Lung (tissue), 12 donors: Measurements from ENCODE around the gene DNAJB5. TPM values are rescaled to one million over a fixed set of nuclear protein-coding genes. Genes with fewer than 3 reads are reported as not detected.

Experiments
- ATAC-seq: fragments of 200-7000 bp; cut with Tn5 transposase; one replicate; pipeline ENCODE4 v1.9.1; 2020; ENCODE audit warnings: moderate number of reproducible peaks; ENCODE audit not compliant: insufficient read depth, low FRiP score
- DNase-seq, 3 donors: peaks; one replicate each; pipeline ENCODE4 v3.0.0-alpha.2; 2013 to 2017
- H3K27ac ChIP-seq, 2 donors: one replicate each; pipeline ENCODE4 v1.5.1; 2013; ENCODE audit warnings: mild to moderate bottlenecking in 2 of 2, moderate library complexity in 2 of 2, control low read depth in 1 of 2, inconsistent platforms in 1 of 2, low read depth in 1 of 2, low read length in 1 of 2
- H3K27me3 ChIP-seq, 3 donors: one replicate each; pipeline ENCODE4 v1.5.1; 2013; ENCODE audit warnings: low read length in 2 of 3; ENCODE audit not compliant: control insufficient read depth in 3 of 3, insufficient read depth in 3 of 3
- H3K36me3 ChIP-seq, 4 donors: one replicate each; pipeline ENCODE4 v1.5.1; 2013; ENCODE audit warnings: low read length in 4 of 4, mild to moderate bottlenecking in 1 of 4, moderate library complexity in 1 of 4; ENCODE audit not compliant: control insufficient read depth in 4 of 4, insufficient read depth in 4 of 4
- H3K4me1 ChIP-seq, 5 donors: one replicate each; pipeline ENCODE4 v1.5.1; 2013; ENCODE audit warnings: low read length in 5 of 5, mild to moderate bottlenecking in 2 of 5, moderate library complexity in 1 of 5; ENCODE audit not compliant: control insufficient read depth in 5 of 5, insufficient read depth in 5 of 5
- H3K4me3 ChIP-seq: one replicate; pipeline ENCODE4 v1.5.1; 2013; ENCODE audit warnings: mild to moderate bottlenecking, control low read depth, moderate library complexity
- H3K9ac ChIP-seq, 2 donors: one replicate each; pipeline ENCODE4 v1.5.1; 2013; ENCODE audit warnings: low read length in 2 of 2, control low read depth in 1 of 2; ENCODE audit not compliant: insufficient read depth in 1 of 2
- H3K9me3 ChIP-seq, 4 donors: one replicate each; pipeline ENCODE4 v1.5.1; 2013; ENCODE audit warnings: low read length in 3 of 4, mild to moderate bottlenecking in 1 of 4, moderate library complexity in 1 of 4; ENCODE audit not compliant: control insufficient read depth in 4 of 4, insufficient read depth in 3 of 4
- WGBS, 2 donors: extraction: QIAGEN DNeasy Blood & Tissue Kit; methylation state at CpG; one replicate each; pipeline ENCODE4 v1.1.7; 2013; 5-methylcytosine and 5-hydroxymethylcytosine counted together
- polyA plus RNA-seq, 2 donors: library from polyadenylated mRNA; stranded (reverse); fragments of 200-250 nt; gene quantifications; one replicate each; pipeline ENCODE4 v1.2.1, GENCODE V29; 2013
- total RNA-seq, 2 donors: library from RNA; depleted of rRNA in 1 of 2; stranded (reverse); fragments of >200 nt in 1 of 2; gene quantifications; one replicate each; pipeline ENCODE4 v1.2.1, GENCODE V29; 2014 to 2021
- TF ChIP-seq, protein P1 (sequence below): IDR thresholded peaks from 2 replicates; pipeline ENCODE4 v1.5.1; 2012; ENCODE audit warnings: mild to moderate bottlenecking; ENCODE audit errors: control extremely low read depth, extremely low read depth
- donor health status: control.
- donor health status: control.
- donor health status: Bipolar disorder and iron deficiency.
- donor health status: healthy.
- donor health status: DM: yes; HTN: yes; CAD: no.

DNAJB5 gene
- total and polyA plus RNA-seq, 4 donors: 4.5 to 10.3 (median 6.9) TPM

DNA sequence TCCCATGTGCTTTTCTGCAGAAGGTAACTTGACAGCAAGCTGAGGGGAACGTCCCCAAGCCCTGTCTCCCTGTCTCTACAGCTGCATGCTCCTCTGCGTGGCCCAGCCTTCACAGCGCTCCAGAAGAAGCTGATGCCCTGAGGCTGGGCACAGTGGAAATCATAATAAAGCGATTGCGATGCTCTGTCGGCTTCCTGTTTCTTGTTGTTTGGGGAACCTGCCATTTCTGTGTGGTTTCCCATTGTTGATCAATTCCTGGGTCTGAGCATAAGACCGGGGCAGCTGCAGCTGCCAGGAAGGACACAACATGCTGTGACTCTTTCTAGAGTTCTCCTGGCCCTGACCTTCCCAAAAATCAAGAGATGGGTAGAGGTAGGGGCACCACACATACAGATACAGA lies 7.2 kb upstream of the DNAJB5 start:
- Histone ChIP-seq H3K27me3 (peaks cover 0 to 2% (median 0%) of the 10 kb centered on the region in 3 donors), H3K27ac (no peak overlapping the region), H3K9me3 (no peaks in the 10 kb centered on the region), H3K4me1 (peaks cover 0 to 4% (median 0%) of the 10 kb centered on the region in 5 donors), H3K4me3 (no peak overlapping the region), H3K9ac (no peak overlapping the region), H3K36me3 (no peaks in the 10 kb centered on the region)
- 22 to 46% methylated on average over 7 of the region's 7 CpGs for WGBS, 2 donors
- DNase-seq (no peak), ATAC-seq (no peak)
- TF ChIP-seq, protein P1, sequence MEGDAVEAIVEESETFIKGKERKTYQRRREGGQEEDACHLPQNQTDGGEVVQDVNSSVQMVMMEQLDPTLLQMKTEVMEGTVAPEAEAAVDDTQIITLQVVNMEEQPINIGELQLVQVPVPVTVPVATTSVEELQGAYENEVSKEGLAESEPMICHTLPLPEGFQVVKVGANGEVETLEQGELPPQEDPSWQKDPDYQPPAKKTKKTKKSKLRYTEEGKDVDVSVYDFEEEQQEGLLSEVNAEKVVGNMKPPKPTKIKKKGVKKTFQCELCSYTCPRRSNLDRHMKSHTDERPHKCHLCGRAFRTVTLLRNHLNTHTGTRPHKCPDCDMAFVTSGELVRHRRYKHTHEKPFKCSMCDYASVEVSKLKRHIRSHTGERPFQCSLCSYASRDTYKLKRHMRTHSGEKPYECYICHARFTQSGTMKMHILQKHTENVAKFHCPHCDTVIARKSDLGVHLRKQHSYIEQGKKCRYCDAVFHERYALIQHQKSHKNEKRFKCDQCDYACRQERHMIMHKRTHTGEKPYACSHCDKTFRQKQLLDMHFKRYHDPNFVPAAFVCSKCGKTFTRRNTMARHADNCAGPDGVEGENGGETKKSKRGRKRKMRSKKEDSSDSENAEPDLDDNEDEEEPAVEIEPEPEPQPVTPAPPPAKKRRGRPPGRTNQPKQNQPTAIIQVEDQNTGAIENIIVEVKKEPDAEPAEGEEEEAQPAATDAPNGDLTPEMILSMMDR: no peak

DNA sequence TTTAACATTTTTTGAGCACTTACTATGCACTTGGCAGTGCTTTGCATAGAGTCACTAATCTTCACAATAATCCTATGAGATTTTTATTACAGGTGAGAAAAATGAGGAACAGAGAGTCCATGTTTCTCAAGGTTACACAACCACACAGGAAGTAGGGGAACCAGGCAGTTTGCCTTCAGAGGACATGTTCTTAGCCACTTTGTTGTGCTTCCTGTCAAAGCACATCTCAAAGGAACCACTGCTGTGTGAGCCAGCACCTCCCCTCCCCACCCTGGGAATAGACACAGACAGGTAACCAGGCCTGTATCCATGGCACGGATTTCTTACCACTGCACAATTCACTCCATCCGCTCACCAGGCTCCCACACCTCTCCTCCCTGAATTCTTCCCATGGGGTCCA lies 6.3 kb upstream of the DNAJB5 start:
- DNase-seq: no peak
- no peaks in the 10 kb centered on the region for H3K9me3 ChIP-seq
- no peak overlapping the region for H3K27ac ChIP-seq
- peaks cover 0 to 4% (median 0%) of the 10 kb centered on the region in 5 donors for H3K4me1 ChIP-seq
- no peak overlapping the region for H3K4me3 ChIP-seq
- no peaks in the 10 kb centered on the region for H3K36me3 ChIP-seq
- 70 to 80% methylated on average over 2 of the region's 2 CpGs for WGBS, 2 donors
- peaks cover 0 to 2% (median 0%) of the 10 kb centered on the region in 3 donors for H3K27me3 ChIP-seq
- TF ChIP-seq, protein P1: no peak
- H3K9ac ChIP-seq: no peak overlapping the region
- no peak for ATAC-seq

DNA sequence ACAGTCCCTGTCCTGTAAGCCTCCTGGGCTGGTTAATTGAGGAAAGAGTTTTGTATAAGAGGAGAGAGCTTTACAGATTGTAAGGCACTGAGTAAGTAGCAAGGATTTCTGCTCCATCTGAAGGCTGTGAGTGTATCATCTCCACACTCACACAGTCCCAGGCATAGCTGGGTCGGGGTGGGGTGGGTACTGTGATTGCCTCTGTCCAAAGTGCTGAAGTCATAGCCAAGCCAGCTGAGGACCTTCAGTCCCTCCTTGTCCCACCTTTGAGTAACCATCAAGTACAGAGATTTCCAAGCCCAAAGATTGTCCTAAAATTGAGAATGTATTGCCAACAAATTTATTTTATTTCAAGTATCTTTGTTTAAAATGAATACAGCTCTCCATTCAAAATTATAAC lies 5.5 kb upstream of the DNAJB5 start:
- peak; percentile 61 to 80 (median 69) for DNase-seq
- no peak overlapping the region for H3K27ac ChIP-seq

More for the DNA sequence above, 5.5 kb upstream of the DNAJB5 start:
- ATAC-seq: no peak
- Histone ChIP-seq H3K4me3 (no peak overlapping the region), H3K9ac (no peak overlapping the region), H3K9me3 (no peaks in the 10 kb centered on the region), H3K36me3 (no peaks in the 10 kb centered on the region), H3K27me3 (no peaks in the 10 kb centered on the region), H3K4me1 (peaks cover 0 to 4% (median 4%) of the 10 kb centered on the region in 5 donors)
- 0 to 3% methylated on average over 1 of the region's 1 CpG for WGBS, 2 donors
- TF ChIP-seq, protein P1: no peak
